ENCODE data around the gene UBAP2.

- TF ChIP-seq CTCF (IDR thresholded peaks at IDR 0.05; ENCODE audit: extremely low read depth in 1 of 2, insufficient read depth in 1 of 2, low read depth in 1 of 2, low read length in 2 of 2) = no peak
- TF ChIP-seq POLR2AphosphoS5 (IDR thresholded peaks at IDR 0.05; ENCODE audit: insufficient read depth, low read depth, low read length) = no peak
- TF ChIP-seq EZH2 (IDR thresholded peaks at IDR 0.05; ENCODE audit: borderline replicate concordance, low read depth, low read length, severe bottlenecking) = no peak
- no peak for TF ChIP-seq POLR2A (IDR thresholded peaks at IDR 0.05; ENCODE audit: low read depth, low read length)
- no peak for TF ChIP-seq GATA2 (IDR thresholded peaks at IDR 0.05; ENCODE audit: insufficient read depth, insufficient read length, low read depth, low read length)
- no peak for TF ChIP-seq FOS (IDR thresholded peaks at IDR 0.05; ENCODE audit: borderline replicate concordance, insufficient read depth, low read length)
Measured at GRCh38 chr9:33884856-33885701, 163.6 kb downstream of the UBAP2 start.

Measured in endothelial cell of umbilical vein (primary cell).